AG09319 (cell line): Measurements from ENCODE around the gene PDZD7.
A peak's percentile ranks its signal among the peaks of the same experiment; 100 is the strongest.

Source experiments
- DNase-seq: peaks from one replicate; pipeline ENCODE4 v3.0.0-alpha.2; 2010; ENCODE audit warnings: low read depth; ENCODE audit errors: extremely low read depth
- CTCF ChIP-seq: IDR thresholded peaks from 2 replicates; pipeline ENCODE4 v1.5.1; 2011; ENCODE audit warnings: low read depth, mild to moderate bottlenecking, inconsistent platforms, low read length, moderate library complexity

PDZD7 gene

GRCh38 chr10:101021239-101021638 is 9.7 kb downstream of the PDZD7 start:
- no peak for TF ChIP-seq CTCF

DNA sequence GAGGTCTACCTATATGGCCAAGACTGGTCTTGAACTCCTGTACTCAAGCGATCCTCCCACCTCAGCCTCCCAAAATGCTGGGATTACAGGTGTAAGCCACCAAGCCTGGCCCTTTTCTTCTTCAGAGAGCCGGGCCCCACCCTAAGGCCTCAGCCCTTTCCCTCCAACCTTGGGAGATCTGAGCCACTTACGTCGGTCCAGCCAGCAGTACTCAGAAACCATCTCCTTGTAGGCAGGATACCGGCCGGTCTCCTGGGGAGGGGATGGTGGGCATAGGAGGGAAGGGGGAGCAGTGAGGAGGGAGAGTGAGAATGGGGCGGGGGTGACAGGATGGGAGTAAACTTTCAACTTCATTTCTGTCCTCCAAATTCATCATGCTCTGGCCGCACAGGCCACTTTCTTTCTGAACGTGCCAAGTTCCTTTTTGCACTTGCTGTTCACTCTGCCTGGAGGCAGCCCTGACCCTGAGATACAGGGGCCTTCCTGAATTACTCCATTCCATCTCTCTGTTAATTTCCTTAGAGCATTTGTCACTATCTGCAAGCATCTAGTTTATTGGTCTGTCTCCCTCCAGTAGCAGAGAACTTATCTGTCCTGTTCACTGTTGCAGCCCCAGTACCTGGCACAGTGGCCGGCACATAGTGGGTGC is 10.4 kb downstream of the PDZD7 start:
- no peak for DNase-seq
- no peak for TF ChIP-seq CTCF

More at GRCh38 chr10:101021239-101021638, 9.7 kb downstream of the PDZD7 start:
- no peak for DNase-seq

- DNase-seq: no peak
- TF ChIP-seq CTCF: no peak
Observed at GRCh38 chr10:101019440-101019703, 11.6 kb downstream of the PDZD7 start.

- peak; percentile 82 for TF ChIP-seq CTCF
- no peak for DNase-seq
Observed at GRCh38 chr10:101018600-101019439, 12.1 kb downstream of the PDZD7 start.

DNA sequence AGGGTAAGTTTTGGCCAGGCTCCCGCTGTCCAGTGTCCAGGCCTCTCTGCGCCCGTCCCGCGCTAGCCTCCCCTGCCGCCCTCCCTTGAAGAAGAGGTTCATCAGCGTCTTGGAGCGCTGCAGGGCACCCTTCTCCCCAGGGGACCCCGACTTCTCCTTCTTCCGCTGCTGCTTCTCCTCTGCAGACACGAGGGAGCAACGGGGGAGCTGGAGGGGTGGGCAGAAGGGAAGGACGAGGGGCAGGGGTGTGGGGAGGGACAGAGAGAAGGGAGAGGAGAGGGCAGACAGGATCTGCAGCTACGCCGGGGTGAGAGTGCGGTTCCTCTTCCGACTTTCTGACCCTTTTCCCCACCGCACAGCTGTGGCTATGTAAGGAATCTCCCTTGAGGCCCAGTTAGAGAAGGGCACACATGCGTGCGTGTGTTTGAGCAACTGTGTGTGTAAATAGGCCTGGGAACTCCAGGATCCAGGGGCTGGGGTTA is 12.8 kb downstream of the PDZD7 start:
- no peak for TF ChIP-seq CTCF
- no peak for DNase-seq

GRCh38 chr10:101016814-101017213 is 14.1 kb downstream of the PDZD7 start:
- DNase-seq: no peak
- TF ChIP-seq CTCF: no peak

GRCh38 chr10:101015582-101015973 is 15.4 kb downstream of the PDZD7 start:
- DNase-seq: no peak
- TF ChIP-seq CTCF: no peak
